ENCODE results near the gene PIK3CA. TPM values are rescaled to one million over a fixed set of nuclear protein-coding genes. Genes with fewer than 3 reads are reported as not detected.
A peak's percentile ranks its signal among the peaks of the same experiment; 100 is the strongest.
"Not testable (repeated sequence)": the region's sequence is repeated elsewhere in the genome, so short reads cannot be mapped to it uniquely, and the experiment has no call there.

PIK3CA gene
- polyA plus RNA-seq (ENCODE audit: insufficient read length in 4 of 4): 10 to 100 TPM; 24.0 to 34.1 (median 30.7) TPM

DNA sequence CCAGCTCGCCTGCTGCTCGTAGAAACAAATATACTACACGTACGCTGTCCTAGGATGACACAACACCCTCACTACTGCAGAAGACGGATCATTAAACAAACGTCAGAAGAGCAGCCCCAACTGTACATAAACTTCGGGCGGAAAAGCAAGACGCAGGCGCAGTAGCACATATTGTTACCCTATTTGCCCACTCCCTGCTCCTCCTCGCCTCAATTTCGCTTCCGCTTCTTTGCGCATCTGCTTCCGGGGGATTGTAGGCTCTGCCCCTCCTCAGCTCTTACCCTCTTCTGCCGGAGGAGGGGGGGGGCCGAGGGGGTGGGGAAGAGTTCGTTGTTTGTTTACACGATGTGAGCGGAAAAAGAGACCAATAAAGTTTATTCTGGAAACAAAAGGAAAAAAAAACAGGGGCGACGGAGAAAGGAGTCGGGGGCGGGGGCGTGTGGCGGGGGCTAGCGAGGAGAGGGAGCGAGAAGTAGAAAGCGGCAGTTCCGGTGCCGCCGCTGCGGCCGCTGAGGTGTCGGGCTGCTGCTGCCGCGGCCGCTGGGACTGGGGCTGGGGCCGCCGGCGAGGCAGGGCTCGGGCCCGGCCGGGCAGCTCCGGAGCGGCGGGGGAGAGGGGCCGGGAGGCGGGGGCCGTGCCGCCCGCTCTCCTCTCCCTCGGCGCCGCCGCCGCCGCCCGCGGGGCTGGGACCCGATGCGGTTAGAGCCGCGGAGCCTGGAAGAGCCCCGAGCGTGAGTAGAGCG, at the start of gene PIK3CA:
Gene PIK3CA (plus strand): TSS at position 485 of the 743 bp plus-strand sequence. CDS start 50,469 bp downstream, outside the sequence.
- DNase-seq (ENCODE audit: low read depth in 4 of 4, low spot score in 3 of 4): peak; percentile 90 to 98 (median 98)

DNA sequence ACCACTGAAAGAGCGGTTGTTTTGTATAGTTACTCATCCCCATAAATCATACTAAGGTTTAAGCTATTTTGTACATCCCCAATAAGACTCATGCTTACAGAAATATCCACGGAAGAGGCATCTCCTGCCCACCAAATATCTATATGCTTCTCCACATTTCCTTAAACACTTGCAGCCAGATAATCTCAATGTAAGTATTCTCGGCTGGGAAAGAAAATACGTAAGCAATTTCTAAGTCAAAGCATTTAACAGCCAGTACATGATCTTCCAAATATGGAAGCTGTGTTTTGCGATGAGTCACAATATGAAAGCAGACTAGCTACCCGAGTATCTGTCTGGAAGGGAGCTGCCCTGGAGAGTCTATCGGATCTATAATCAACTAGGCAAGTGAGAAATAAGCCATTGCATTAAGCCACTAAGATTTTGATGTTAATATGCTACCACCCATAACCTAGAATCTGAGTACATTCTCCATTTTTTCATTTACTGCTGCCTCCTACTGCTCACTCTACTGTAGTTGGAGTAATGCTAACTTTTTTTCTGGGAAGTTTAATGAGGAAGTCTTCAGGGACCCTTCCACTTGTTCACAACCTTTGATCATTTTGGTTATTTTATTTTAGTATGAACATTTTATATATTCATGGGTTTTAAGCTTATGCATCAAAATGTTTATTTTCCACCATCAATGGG, 49.6 kb upstream of the PIK3CA start:
- no peak for DNase-seq (ENCODE audit: low read depth in 4 of 4, low spot score in 3 of 4)

DNA sequence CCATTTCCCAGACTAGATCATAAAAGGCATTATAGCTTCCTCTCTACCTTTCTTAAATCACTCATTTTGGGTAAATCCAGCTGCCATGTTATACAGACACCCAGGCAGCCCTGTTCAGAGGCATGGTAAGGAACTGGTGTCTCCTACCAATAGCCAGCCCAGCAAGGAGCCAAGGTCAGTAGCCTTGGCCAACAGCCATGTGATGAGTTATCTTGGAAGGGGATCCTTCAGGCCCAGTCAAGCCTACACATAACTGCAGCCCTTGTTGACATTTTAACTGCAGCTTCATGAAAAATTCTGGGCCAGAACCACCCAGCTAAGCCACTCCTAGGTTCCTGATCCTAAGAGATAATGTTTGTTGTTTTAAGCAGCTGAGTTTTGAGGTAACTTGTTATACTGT, 47.5 kb upstream of the PIK3CA start:
- DNase-seq (ENCODE audit: low read depth in 4 of 4, low spot score in 3 of 4): no peak

DNA sequence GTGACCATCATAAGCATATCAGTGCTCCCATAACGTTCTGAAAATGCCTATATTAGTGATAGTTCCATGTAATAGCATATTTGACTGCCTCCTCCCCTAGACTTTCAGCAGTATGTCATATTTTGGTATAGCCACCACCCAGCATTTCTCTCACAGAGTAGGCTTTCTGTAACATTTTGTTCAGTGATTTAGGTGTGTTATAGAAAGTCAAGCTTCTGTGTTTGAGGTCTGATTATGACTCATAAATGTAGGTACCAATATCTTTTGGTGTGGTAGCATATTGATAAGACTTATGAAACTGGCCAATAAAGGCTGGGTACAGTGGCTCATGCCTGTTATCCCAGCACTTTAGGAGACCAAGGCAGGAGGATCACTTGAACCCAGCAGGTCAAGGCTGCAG, 42.3 kb upstream of the PIK3CA start:
- DNase-seq (ENCODE audit: low read depth in 4 of 4, low spot score in 3 of 4): no peak

DNA sequence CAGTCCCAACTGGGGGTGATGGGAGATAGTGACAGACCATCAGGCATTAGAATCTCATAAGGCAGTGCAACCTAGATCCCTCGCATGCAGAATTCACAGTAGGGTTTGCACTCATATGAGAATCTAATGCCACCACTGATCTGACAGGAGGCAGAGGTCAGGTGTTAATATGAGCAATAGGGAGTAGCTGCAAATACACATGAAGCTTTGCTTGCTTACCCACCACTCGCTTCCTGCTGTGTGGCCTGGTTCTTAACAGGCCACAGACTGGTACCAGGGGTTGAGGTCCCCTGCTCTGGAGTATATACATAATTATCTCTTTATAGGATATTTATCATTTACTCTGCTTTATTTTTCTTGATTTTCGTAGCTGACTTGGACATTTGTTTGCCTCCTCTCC, 40.5 kb upstream of the PIK3CA start:
- DNase-seq (ENCODE audit: low read depth in 4 of 4, low spot score in 3 of 4): no peak

DNA sequence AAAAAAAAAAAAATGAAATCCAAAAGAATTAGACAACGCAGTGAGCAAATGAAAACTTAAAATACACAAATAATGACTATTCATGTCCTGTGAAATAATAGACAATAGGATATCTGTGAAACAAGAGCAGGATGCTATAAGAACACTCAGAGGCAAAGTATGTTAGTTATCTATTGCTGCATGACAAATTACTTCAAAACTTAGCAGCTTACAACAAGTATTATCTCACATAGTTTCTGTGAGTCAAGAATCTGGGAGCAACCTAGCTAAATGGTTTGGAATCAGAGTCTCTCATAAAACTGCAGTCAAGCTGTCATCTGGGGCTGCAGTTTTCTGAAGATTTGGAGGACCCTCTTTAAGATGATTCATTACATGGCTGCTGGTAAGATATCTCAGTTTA, 40.1 kb upstream of the PIK3CA start:
- no peak for DNase-seq (ENCODE audit: low read depth in 4 of 4, low spot score in 3 of 4)

DNA sequence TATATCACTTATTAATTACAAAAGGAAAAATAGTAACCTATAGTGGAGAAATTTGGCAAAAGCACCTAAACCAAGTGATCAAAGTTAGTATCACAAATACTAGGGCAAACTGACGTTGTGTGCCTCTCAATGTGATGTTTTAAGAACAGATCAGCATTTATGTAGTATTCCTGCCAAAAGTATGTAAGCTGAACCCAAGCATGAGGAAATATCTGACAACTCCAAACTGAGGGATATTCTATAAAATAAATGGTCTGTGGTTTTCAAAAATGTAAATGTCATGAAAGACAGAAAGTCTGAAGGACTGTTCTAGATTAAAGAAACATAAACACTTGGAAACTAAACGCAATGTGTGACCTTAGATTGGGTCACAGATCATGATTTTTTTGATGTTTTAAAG, 34.3 kb upstream of the PIK3CA start:
- DNase-seq (ENCODE audit: low read depth in 4 of 4, low spot score in 3 of 4): no peak

DNA sequence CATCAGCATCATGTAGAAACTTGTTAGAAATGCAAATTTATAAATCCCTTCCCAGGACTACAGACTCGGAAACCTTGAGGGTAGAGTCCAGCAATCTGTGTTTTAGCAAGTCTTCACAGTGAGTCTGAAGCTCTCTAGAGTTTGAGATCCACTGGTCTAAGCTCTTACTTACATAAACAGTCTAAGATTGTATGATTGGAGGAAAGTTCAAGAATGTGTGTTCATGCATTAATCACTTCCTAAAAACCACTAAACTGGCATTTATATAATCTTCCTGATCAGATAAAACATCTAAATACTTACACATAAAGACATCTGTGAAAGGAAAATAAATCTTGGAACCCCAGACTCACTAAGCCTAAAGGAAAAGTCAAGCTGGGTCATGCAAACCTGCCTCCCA, 32.7 kb upstream of the PIK3CA start:
- not testable (repeated sequence) for DNase-seq (ENCODE audit: low read depth in 4 of 4, low spot score in 3 of 4)

DNA sequence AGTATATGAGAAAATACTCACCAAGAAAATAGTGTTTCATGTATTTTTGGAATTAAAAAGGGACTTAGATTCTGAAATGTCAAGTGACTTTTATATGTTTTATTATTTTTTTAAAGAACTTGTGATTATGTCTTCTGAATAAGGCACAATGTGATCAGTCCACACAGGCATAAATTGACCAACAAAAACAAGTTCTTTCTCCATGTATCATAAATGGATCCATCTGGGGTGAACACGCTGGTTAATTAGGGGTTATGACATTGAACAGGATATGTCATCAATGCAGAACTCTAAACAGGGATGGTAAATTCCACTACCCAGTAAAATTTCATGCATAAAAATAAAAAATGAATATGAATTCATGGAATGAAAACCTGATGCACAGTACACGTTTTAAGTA, 31.3 kb upstream of the PIK3CA start:
- DNase-seq (ENCODE audit: low read depth in 4 of 4, low spot score in 3 of 4): no peak

DNA sequence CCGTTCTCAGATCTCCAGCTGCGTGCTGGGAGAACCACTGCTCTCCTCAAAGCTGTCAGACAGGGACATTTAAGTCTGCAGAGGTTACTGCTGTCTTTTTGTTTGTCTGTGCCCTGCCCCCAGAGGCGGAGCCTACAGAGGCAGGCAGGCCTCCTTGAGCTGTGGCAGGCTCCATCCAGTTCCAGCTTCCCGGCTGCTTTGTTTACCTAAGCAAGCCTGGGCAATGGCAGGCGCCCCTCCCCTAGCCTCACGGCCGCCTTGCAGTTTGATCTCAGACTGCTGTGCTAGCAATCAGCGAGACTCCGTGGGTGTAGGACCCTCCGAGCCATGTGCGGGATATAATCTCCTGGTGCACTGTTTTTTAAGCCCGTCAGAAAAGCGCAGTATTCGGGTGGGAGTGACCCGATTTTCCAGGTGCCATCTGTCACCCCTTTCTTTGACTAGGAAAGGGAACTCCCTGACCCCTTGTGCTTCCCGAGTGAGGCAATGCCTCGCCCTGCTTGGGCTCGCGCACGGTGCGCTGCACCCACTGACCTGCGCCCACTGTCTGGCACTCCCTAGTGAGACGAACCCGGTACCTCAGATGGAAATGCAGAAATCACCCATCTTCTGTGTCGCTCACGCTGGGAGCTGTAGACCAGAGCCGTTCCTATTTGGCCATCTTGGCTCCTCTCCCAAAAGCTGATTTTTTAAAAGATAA, 15.8 kb upstream of the PIK3CA start:
- not testable (repeated sequence) for DNase-seq (ENCODE audit: low read depth in 4 of 4, low spot score in 3 of 4)

DNA sequence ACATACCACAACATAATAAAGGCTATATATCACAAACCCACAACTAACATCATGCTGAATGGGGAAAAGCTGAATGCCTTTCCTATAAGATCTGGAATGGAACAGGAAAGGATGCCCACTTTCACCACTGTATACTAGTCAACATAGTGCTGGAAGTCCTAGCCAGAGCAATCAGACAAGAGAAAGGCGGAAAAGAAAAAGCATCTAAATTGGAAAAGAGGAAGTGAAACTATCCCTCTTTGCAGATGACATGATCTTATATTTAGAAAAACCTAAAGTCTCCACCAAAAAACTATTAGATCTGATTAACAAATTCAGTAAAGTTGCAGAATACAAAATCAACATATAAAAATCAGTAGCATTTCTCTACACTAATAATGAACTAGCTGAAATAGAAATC, 14.6 kb upstream of the PIK3CA start:
- no peak for DNase-seq (ENCODE audit: low read depth in 4 of 4, low spot score in 3 of 4)

DNA sequence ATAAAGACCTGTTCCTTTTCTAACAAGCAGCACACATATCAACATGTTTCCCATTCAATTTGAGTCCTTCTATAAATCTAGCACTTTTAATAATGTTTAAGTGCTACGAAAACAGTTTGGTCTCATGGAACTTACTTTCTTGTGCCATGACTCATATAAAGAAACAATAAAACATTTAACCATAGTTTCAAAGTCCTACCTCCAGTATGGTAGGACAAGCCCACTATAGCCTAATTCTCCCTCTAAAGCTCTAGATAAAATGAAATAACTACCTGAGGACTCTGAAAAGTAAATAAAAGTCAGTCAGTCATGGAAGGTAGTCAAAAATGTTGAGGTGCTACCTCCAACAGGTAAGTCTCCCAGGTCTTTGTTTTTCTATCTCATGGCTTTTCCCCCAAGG, 12.0 kb upstream of the PIK3CA start:
- no peak for DNase-seq (ENCODE audit: low read depth in 4 of 4, low spot score in 3 of 4)

DNA sequence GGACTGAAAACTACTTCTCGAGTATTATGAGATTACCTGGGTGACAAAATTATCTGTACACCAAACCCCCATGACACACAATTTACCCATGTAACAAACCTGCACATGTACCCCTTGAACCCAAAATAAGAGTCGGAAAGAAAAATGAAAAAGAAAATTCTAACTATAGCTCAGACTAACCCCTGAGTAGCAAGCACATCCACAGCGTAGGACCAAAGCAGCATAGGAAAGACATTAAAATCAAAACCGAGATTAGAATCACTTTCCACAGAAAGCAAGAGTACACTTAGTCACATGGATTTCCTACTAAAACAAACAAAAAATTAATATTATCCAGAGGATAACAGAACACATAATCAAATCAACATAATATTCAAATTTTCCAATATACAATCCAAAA, 6.3 kb upstream of the PIK3CA start:
- DNase-seq (ENCODE audit: low read depth in 4 of 4, low spot score in 3 of 4): no peak

DNA sequence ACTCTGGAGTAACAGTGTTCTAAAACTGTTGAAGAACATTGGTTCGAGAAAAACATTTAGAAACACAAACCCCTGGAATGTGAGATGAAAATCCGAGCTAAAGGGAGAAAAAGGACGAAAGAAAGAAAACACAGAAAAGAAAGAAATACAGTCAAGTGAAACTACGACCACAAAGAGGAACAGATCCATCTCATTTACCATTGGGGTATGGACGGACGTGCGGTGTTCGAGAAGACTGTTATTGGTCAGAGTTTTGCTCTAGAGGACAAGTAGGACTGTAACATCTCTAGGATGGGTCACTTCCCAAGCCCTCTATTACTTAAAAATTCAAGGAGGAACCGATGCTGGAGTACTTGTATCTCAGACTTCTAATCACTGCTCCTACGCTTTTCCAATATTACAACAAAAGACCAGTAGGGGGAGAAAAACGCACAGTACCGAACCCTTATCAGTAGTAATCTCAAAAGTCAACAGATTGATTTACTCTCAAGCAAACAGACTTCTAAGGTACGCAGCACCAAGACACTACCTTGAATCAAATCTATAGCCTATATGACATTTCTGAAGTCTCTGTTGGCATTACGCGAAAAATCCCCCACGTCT, 1.1 kb upstream of the PIK3CA start:
- peak in 3 of 4 donors; percentile 58 to 81 (median 70) for DNase-seq (ENCODE audit: low read depth in 4 of 4, low spot score in 3 of 4)

DNA sequence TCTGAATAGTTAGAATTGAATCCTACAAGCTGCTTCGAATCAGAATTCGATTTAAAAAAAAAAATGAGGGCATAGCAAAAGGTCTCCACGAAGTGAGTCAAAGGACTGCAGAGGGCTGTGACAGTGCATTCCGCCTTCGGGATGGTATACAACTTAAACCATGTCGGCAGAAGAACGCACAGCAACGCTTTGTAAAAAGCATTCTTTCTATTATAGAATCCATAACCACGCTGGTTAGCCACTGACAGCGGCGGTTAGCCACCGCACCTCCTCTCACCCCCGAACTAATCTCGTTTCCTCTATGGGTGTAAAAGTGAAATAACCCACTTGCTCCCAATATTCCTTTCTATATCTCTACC, 664 bp upstream of the PIK3CA start:
- DNase-seq (ENCODE audit: low read depth in 4 of 4, low spot score in 3 of 4): peak in 1 of 4 donors; percentile 66

DNA sequence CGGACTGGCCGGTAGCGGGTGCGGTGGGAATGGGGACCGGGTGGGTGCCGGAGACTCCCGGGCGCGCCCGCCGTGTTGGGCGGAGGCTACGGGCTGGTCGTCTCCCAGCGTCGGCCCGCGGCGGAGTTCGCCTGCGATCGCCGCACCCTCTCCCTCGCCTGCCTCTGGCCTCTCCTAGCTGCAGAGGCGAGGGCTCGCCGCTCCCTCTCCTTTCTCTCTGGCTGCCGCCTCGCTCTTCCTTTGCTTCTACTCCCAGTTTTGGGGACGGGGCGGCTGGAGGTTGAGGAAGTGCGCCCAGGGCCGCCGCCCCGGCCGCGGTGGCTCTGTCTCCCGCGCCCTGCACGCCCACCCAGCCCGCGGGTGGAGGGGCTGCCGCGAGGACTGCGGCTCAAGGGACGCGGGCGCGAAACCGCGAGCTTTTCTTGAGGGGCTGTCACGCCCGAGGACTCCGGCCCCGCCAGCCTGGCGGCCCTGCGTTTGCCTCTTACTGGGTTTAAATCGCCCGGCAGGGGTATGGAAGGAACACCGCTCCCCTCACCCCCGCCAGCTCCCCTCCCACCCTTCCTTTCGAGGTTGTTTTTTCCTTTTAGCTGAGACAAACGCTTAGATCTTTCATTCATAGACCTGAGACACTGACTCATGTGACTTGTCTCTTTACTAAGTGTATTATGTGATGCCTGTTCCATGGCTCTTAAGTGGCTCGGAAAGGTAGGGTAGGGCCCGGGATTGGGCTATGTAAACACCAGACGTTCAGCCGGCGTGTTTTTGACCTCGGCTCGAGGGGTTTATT, 654 bp downstream of the PIK3CA start:
- peak; percentile 28 to 42 (median 34) for DNase-seq (ENCODE audit: low read depth in 4 of 4, low spot score in 3 of 4)

DNA sequence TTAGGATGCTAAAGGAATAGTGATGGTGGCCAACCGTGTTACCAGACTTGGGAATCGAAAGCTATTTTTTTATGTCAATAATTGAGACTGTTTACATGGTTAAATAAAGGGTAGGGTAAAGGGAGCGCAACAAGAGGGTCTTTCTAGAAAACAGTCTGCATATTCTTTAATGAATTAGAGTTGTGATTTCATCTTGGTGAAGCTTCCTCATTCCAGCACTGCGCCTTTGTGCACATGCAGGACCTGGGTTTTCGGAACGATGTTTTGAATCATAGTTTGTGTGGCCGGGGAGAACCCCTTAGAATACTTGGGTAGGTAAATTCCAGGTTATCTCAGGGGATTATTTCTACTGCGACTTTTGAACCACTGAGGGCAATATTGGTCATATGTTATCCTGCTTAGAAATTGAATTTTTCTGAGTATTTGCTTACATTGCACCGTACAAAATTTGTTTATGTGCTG, 1.3 kb downstream of the PIK3CA start:
- peak in 1 of 4 donors; percentile 15 for DNase-seq (ENCODE audit: low read depth in 4 of 4, low spot score in 3 of 4)

DNA sequence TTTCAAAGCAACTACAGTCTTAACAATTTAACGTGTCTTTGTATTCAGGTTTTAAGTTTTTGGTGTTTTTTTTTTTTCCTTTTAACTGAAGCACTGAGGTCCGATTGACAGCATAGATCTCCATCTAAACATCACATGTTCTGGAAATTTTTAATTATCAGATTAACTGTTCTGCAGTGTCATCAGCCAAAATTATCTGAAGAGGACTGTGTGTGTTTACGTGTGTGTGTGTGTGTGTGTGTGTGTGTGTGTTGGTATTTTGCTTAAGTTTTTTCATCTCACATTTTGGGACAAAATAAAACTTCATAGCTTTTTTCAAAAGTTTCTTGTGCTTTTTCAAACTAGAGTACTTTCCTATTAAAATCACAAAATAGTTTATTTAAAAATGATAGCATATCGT, 1.8 kb downstream of the PIK3CA start:
- no peak for DNase-seq (ENCODE audit: low read depth in 4 of 4, low spot score in 3 of 4)

DNA sequence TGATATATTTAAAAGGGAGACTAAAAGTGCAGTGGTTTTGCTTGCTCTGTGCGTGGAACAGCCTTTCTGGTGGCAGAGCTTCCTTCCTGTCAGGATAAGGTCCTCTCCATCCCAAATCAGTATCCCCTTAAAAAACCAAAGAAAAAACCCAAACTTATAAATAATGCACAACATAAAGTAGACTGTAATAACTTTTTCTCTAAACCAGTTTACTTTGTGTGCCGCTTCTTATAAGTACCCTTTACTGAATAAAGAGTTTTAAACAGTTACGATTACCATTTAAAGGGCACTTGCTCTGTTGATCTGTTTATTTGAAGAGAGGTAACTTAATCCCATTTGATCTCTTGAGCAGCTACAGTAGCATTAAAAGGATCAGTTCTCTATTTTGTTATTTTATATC, 2.5 kb downstream of the PIK3CA start:
- no peak for DNase-seq (ENCODE audit: low read depth in 4 of 4, low spot score in 3 of 4)

DNA sequence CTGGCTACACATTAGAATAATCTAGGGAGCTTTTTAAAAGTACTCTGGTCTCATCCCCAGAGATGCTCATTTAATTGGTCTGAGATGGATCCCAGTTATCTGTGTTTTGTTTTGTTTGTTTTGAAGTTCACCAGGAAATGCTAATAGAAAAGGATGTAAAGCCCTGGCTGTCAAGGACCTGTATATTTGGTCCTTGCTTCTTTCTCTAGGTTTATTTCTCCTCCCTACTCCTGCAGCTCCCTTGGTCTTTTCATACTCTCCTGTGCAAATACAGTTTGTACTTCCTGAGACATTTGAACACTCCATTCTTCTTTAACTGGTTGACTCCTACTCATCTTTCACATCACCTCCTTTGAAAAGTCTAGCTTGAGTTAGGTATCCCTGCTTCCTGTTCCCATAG, 3.3 kb downstream of the PIK3CA start:
- no peak for DNase-seq (ENCODE audit: low read depth in 4 of 4, low spot score in 3 of 4)
